HG02642 (cell line): ENCODE measurements around the gene SCUBE1.

Source experiments
- ATAC-seq: cut with Tn5 transposase; IDR thresholded peaks from one replicate; pipeline ENCODE4 v1.9.1; 2021; ENCODE audit warnings: mild to moderate bottlenecking; ENCODE audit not compliant: unreplicated experiment, poor library complexity

The SCUBE1 gene

GRCh38 chr22:43170131-43170480, 173.1 kb downstream of the SCUBE1 start:
- no peak for ATAC-seq

GRCh38 chr22:43169310-43170130, 173.7 kb downstream of the SCUBE1 start:
- no peak for ATAC-seq

- no peak for ATAC-seq
Observed at GRCh38 chr22:43168471-43169309, 174.5 kb downstream of the SCUBE1 start.

GRCh38 chr22:43167001-43167589, 176.1 kb downstream of the SCUBE1 start:
- no peak for ATAC-seq

GRCh38 chr22:43166132-43166930, 176.8 kb downstream of the SCUBE1 start:
- ATAC-seq: no peak

- no peak for ATAC-seq
Observed at GRCh38 chr22:43164636-43165035, 178.5 kb downstream of the SCUBE1 start.

- ATAC-seq: no peak
Observed at GRCh38 chr22:43163241-43163795, 179.9 kb downstream of the SCUBE1 start.

GRCh38 chr22:43162412-43163150, 180.6 kb downstream of the SCUBE1 start:
- no peak for ATAC-seq

GRCh38 chr22:43160497-43161126, 182.6 kb downstream of the SCUBE1 start:
- ATAC-seq: no peak

GRCh38 chr22:43159484-43160178, 183.5 kb downstream of the SCUBE1 start:
- no peak for ATAC-seq

- no peak for ATAC-seq
Observed at GRCh38 chr22:43158778-43159483, 184.2 kb downstream of the SCUBE1 start.

GRCh38 chr22:43157874-43158546, 185.2 kb downstream of the SCUBE1 start:
- ATAC-seq: no peak

- ATAC-seq: no peak
Observed at GRCh38 chr22:43156413-43156812, 186.8 kb downstream of the SCUBE1 start.

GRCh38 chr22:43155789-43156188, 187.4 kb downstream of the SCUBE1 start:
- no peak for ATAC-seq

GRCh38 chr22:43154887-43155536, 188.2 kb downstream of the SCUBE1 start:
- ATAC-seq: no peak

GRCh38 chr22:43153899-43154298, 189.3 kb downstream of the SCUBE1 start:
- no peak for ATAC-seq
